HEK293 (cell line): ENCODE measurements around the gene MRC2.

ENCODE experiments used
- CTCF ChIA-PET: fragments of 350-600 bp; formaldehyde crosslinking; extraction: SDS; loops from one replicate; lab custom pipeline; 2021; ENCODE audit warnings: antibody characterized with exemption; lab: Yijun Ruan, JAX
- POLR2A ChIA-PET: fragments of 300-600 bp; formaldehyde crosslinking; extraction: SDS; loops from one replicate; lab custom pipeline; 2020; ENCODE audit warnings: antibody characterized with exemption, inconsistent platforms; lab: Yijun Ruan, JAX
- H3K27ac ChIP-seq: fragments of 200-500 bp; sonication (Bioruptor generic); 2 replicates; pipeline ENCODE4 v1.5.1; 2014; ENCODE audit warnings: low read depth, low read length, control low read depth, inconsistent platforms; ENCODE audit errors: extremely low read depth
- H3K36me3 ChIP-seq, 2 experiments: fragments of 200-500 bp in 1 of 2; sonication (Bioruptor generic) in 1 of 2; 1 replicate in 1 of 2; 2 replicates in 1 of 2; pipeline ENCODE4 v1.5.1; 2014 to 2017; ENCODE audit warnings: inconsistent platforms in 2 of 2, low read length in 2 of 2; ENCODE audit not compliant: control insufficient read depth in 2 of 2, insufficient read depth in 1 of 2
- H3K4me1 ChIP-seq: fragments of 200-500 bp; sonication (Bioruptor generic); 2 replicates; pipeline ENCODE4 v1.5.1; 2014; ENCODE audit warnings: mild to moderate bottlenecking, low read length, inconsistent platforms; ENCODE audit not compliant: control insufficient read depth, insufficient read depth
- H3K4me3 ChIP-seq: 2 replicates; pipeline ENCODE4 v1.5.1; 2011; ENCODE audit warnings: low read depth, mild to moderate bottlenecking, control low read depth, low read length, moderate library complexity
- H3K9me3 ChIP-seq: fragments of 200-500 bp; sonication (Bioruptor generic); 2 replicates; pipeline ENCODE4 v1.5.1; 2014; ENCODE audit warnings: low read depth, low read length, inconsistent platforms; ENCODE audit not compliant: control insufficient read depth, insufficient read depth
- FEZF1 ChIP-seq: fragments of 450-650 bp; formaldehyde crosslinking; IDR thresholded peaks from 2 replicates; pipeline ENCODE4 v1.5.1; 2016; ENCODE audit warnings: missing biosample characterization, missing genetic modification characterization
- HOXD13 ChIP-seq: sonication (generic); formaldehyde crosslinking; IDR thresholded peaks from 2 replicates; pipeline ENCODE4 v1.8.0; 2022; ENCODE audit warnings: missing genetic modification reagents, borderline replicate concordance
- PRDM1 ChIP-seq: fragments of 450-650 bp; formaldehyde crosslinking; IDR thresholded peaks from 2 replicates; pipeline ENCODE4; 2016; ENCODE audit warnings: missing biosample characterization, missing genetic modification characterization
- ZBTB20 ChIP-seq: fragments of 450-650 bp; formaldehyde crosslinking; IDR thresholded peaks from 2 replicates; pipeline ENCODE4 v1.5.1; 2016; ENCODE audit warnings: missing biosample characterization, missing genetic modification characterization
- ZEB2 ChIP-seq: fragments of 450-650 bp; formaldehyde crosslinking; IDR thresholded peaks from 2 replicates; pipeline ENCODE4 v1.5.1; 2016; ENCODE audit warnings: missing biosample characterization, missing genetic modification characterization
- ZNF2 ChIP-seq: fragments of 450-650 bp; formaldehyde crosslinking; IDR thresholded peaks from 2 replicates; pipeline ENCODE4 v1.5.1; 2016; ENCODE audit warnings: missing biosample characterization, missing genetic modification characterization
- ZNF202 ChIP-seq: fragments of 450-650 bp; formaldehyde crosslinking; IDR thresholded peaks from 2 replicates; pipeline ENCODE4 v1.5.1; 2016; ENCODE audit warnings: missing biosample characterization, missing genetic modification characterization, borderline replicate concordance
- ZNF366 ChIP-seq: fragments of 450-650 bp; formaldehyde crosslinking; conservative IDR thresholded peaks from 2 replicates; pipeline ENCODE4 v1.5.1; 2016; ENCODE audit warnings: missing biosample characterization, missing genetic modification characterization
- ZNF548 ChIP-seq: fragments of 450-650 bp; formaldehyde crosslinking; IDR thresholded peaks from 2 replicates; pipeline ENCODE4 v1.5.1; 2016; ENCODE audit warnings: missing biosample characterization, missing genetic modification characterization
- ZNF600 ChIP-seq: fragments of 450-650 bp; formaldehyde crosslinking; IDR thresholded peaks from 2 replicates; pipeline ENCODE4 v1.5.1; 2016; ENCODE audit warnings: missing biosample characterization, missing genetic modification characterization
- ZNF629 ChIP-seq: fragments of 450-650 bp; formaldehyde crosslinking; IDR thresholded peaks from 2 replicates; pipeline ENCODE4 v1.5.1; 2017; ENCODE audit warnings: missing biosample characterization, missing genetic modification characterization
- ZNF677 ChIP-seq: fragments of 450-650 bp; IDR thresholded peaks from 2 replicates; pipeline ENCODE4 v1.5.0; 2018; ENCODE audit warnings: missing biosample characterization, mild to moderate bottlenecking, missing genetic modification characterization, moderate library complexity
- ZNF777 ChIP-seq: fragments of 450-650 bp; formaldehyde crosslinking; IDR thresholded peaks from 2 replicates; pipeline ENCODE4 v1.5.1; 2017; ENCODE audit warnings: missing biosample characterization, missing genetic modification characterization, borderline replicate concordance
- ZNF791 ChIP-seq: fragments of 450-650 bp; formaldehyde crosslinking; IDR thresholded peaks from 2 replicates; pipeline ENCODE4 v1.5.1; 2016; ENCODE audit warnings: missing biosample characterization, missing genetic modification characterization
- ZXDB ChIP-seq: fragments of 450-650 bp; formaldehyde crosslinking; IDR thresholded peaks from 2 replicates; pipeline ENCODE4 v1.5.1; 2016; ENCODE audit warnings: missing biosample characterization, missing genetic modification characterization
- TF ChIP-seq, protein P1 (sequence below): fragments of 450-650 bp; formaldehyde crosslinking; IDR thresholded peaks from 2 replicates; pipeline ENCODE4 v1.5.1; 2016; ENCODE audit warnings: missing biosample characterization, missing genetic modification characterization
- TF ChIP-seq, protein P2 (sequence below): fragments of 450-650 bp; formaldehyde crosslinking; IDR thresholded peaks from 2 replicates; pipeline ENCODE4 v1.5.1; 2016; ENCODE audit warnings: missing biosample characterization, missing genetic modification characterization
- TF ChIP-seq, protein P3 (sequence below): fragments of 450-650 bp; IDR thresholded peaks from 2 replicates; pipeline ENCODE4 v1.5.1; 2018; ENCODE audit warnings: missing biosample characterization, missing genetic modification characterization
- TF ChIP-seq, protein P4 (sequence below): fragments of 450-650 bp; formaldehyde crosslinking; IDR thresholded peaks from 2 replicates; pipeline ENCODE4 v1.5.1; 2017; ENCODE audit warnings: missing biosample characterization, missing genetic modification characterization
- TF ChIP-seq, protein P5 (sequence below): fragments of 450-650 bp; formaldehyde crosslinking; IDR thresholded peaks from 2 replicates; pipeline ENCODE4 v1.5.1; 2016; ENCODE audit warnings: missing biosample characterization, missing genetic modification characterization
- TF ChIP-seq, protein P6 (sequence below): fragments of 450-650 bp; formaldehyde crosslinking; IDR thresholded peaks from 2 replicates; pipeline ENCODE4 v1.5.1; 2016; ENCODE audit warnings: missing biosample characterization, missing genetic modification characterization, low read depth

Gene MRC2

DNA sequence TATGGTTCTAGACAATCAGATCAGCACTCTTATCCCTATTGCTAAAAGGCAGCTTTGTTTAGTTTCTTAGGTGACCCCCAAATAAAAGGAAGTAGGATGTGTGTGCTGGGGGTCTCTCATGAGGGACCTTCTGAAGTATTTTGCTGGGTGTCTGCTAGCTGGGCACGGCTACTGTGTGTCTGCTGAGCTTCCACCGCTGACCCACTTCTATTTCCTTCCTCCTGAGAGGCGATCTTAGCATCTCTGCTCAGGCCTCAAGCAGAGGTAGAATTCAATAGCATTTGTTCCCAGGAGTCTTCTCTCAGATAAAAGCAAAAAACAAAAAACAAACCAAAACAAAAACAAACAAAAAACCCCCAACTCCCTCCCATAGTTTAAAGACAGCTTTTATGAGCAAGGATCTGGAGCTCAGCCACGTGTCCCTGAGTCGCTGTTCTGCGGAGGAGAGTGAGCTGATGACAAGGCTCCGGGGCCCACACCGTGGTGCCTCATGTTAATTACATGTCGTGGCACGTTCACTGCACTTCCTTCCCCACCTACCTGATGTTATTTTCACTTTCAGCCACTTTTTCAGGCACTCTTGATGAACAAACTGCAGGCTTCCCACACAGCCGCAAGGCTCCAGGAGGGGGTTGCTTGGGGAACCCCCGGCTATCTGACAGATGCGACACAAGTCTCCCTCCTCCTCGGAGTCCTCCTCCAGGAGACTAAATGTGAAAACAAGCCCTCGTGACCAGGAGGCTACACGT, 97.1 kb downstream of the MRC2 start (continued):
- TF ChIP-seq ZNF548 (tag by site-specific recombination) (no peak), ZNF777 (tag by site-specific recombination) (no peak), ZNF791 (no peak)
- TF ChIP-seq, protein P1, sequence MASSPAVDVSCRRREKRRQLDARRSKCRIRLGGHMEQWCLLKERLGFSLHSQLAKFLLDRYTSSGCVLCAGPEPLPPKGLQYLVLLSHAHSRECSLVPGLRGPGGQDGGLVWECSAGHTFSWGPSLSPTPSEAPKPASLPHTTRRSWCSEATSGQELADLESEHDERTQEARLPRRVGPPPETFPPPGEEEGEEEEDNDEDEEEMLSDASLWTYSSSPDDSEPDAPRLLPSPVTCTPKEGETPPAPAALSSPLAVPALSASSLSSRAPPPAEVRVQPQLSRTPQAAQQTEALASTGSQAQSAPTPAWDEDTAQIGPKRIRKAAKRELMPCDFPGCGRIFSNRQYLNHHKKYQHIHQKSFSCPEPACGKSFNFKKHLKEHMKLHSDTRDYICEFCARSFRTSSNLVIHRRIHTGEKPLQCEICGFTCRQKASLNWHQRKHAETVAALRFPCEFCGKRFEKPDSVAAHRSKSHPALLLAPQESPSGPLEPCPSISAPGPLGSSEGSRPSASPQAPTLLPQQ (tag by site-specific recombination), result peak; percentile 99
- TF ChIP-seq, protein P2, sequence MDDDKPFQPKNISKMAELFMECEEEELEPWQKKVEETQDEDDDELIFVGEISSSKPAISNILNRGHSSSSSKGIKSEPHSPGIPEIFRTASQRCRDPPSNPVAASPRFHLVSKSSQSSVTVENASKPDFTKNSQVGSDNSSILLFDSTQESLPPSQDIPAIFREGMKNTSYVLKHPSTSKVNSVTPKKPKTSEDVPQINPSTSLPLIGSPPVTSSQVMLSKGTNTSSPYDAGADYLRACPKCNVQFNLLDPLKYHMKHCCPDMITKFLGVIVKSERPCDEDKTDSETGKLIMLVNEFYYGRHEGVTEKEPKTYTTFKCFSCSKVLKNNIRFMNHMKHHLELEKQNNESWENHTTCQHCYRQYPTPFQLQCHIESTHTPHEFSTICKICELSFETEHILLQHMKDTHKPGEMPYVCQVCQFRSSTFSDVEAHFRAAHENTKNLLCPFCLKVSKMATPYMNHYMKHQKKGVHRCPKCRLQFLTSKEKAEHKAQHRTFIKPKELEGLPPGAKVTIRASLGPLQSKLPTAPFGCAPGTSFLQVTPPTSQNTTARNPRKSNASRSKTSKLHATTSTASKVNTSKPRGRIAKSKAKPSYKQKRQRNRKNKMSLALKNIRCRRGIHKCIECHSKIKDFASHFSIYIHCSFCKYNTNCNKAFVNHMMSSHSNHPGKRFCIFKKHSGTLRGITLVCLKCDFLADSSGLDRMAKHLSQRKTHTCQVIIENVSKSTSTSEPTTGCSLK (tag by site-specific recombination), result no peak
- TF ChIP-seq, all 188 proteins: peak for 22

DNA sequence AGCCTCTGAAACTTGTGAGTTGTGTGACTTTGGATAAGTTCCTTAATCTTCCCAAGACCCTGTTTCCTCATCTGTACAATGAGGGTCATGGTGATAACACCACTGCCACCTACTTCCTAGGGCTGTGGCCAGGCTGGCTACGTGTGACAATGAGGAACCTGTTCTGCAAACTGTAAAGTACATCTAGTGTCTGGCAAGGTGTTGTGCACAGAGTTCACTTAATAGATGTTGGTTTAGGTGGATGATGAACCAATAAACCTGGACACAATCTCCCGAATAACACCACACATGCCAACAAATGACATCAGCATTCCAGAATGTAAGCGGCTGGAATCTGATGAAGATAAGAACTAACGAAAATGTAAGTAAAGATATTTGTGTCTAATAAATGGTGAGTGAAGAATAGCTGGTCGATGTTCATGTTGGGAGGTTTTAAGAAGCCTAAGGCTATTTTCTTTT, 98.3 kb downstream of the MRC2 start:
- ChIA-PET CTCF (no interaction called here), POLR2A (no interaction called here)
- H3K4me3 ChIP-seq, result no peak overlapping the region
- TF ChIP-seq ZEB2 (peak; percentile 29; the same call in 1 of the 2 replicates), FEZF1 (peak; percentile 58; the same call in 1 of the 2 replicates), ZNF366 (tag by site-specific recombination) (peak; percentile 46; the same call in 1 of the 2 replicates), ZNF600 (tag by site-specific recombination) (0 out of 2 replicates have a peak, but pooled peaks have one; percentile 15), ZNF629 (peak; percentile 40; the same call in 1 of the 2 replicates), ZNF2 (no peak), ZXDB (tag by site-specific recombination) (0 out of 2 replicates have a peak, but pooled peaks have one; percentile 27), ZBTB20 (tag by site-specific recombination) (no peak), HOXD13 (peak; percentile 76; the same call in 1 of the 2 replicates), ZNF677 (tag by site-specific recombination) (no peak), PRDM1 (0 out of 2 replicates have a peak, but pooled peaks have one; percentile 18), ZNF202 (no peak)
- TF ChIP-seq, protein P3, sequence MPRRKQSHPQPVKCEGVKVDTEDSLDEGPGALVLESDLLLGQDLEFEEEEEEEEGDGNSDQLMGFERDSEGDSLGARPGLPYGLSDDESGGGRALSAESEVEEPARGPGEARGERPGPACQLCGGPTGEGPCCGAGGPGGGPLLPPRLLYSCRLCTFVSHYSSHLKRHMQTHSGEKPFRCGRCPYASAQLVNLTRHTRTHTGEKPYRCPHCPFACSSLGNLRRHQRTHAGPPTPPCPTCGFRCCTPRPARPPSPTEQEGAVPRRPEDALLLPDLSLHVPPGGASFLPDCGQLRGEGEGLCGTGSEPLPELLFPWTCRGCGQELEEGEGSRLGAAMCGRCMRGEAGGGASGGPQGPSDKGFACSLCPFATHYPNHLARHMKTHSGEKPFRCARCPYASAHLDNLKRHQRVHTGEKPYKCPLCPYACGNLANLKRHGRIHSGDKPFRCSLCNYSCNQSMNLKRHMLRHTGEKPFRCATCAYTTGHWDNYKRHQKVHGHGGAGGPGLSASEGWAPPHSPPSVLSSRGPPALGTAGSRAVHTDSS, result 0 out of 2 replicates have a peak, but pooled peaks have one; percentile 26
- TF ChIP-seq, protein P4, sequence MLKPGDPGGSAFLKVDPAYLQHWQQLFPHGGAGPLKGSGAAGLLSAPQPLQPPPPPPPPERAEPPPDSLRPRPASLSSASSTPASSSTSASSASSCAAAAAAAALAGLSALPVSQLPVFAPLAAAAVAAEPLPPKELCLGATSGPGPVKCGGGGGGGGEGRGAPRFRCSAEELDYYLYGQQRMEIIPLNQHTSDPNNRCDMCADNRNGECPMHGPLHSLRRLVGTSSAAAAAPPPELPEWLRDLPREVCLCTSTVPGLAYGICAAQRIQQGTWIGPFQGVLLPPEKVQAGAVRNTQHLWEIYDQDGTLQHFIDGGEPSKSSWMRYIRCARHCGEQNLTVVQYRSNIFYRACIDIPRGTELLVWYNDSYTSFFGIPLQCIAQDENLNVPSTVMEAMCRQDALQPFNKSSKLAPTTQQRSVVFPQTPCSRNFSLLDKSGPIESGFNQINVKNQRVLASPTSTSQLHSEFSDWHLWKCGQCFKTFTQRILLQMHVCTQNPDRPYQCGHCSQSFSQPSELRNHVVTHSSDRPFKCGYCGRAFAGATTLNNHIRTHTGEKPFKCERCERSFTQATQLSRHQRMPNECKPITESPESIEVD (tag by site-specific recombination), result peak; percentile 49; the same call in 1 of the 2 replicates
- TF ChIP-seq, protein P5, sequence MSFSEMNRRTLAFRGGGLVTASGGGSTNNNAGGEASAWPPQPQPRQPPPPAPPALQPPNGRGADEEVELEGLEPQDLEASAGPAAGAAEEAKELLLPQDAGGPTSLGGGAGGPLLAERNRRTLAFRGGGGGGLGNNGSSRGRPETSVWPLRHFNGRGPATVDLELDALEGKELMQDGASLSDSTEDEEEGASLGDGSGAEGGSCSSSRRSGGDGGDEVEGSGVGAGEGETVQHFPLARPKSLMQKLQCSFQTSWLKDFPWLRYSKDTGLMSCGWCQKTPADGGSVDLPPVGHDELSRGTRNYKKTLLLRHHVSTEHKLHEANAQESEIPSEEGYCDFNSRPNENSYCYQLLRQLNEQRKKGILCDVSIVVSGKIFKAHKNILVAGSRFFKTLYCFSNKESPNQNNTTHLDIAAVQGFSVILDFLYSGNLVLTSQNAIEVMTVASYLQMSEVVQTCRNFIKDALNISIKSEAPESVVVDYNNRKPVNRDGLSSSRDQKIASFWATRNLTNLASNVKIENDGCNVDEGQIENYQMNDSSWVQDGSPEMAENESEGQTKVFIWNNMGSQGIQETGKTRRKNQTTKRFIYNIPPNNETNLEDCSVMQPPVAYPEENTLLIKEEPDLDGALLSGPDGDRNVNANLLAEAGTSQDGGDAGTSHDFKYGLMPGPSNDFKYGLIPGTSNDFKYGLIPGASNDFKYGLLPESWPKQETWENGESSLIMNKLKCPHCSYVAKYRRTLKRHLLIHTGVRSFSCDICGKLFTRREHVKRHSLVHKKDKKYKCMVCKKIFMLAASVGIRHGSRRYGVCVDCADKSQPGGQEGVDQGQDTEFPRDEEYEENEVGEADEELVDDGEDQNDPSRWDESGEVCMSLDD (tag by site-specific recombination), result no peak
- TF ChIP-seq, protein P6, sequence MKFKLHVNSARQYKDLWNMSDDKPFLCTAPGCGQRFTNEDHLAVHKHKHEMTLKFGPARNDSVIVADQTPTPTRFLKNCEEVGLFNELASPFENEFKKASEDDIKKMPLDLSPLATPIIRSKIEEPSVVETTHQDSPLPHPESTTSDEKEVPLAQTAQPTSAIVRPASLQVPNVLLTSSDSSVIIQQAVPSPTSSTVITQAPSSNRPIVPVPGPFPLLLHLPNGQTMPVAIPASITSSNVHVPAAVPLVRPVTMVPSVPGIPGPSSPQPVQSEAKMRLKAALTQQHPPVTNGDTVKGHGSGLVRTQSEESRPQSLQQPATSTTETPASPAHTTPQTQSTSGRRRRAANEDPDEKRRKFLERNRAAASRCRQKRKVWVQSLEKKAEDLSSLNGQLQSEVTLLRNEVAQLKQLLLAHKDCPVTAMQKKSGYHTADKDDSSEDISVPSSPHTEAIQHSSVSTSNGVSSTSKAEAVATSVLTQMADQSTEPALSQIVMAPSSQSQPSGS (tag by site-specific recombination), result peak; percentile 21; the same call in 1 of the 2 replicates

More for the DNA sequence above, 98.3 kb downstream of the MRC2 start:
- Histone ChIP-seq H3K36me3 (no peaks in the 10 kb centered on the region), H3K9me3 (no peaks in the 10 kb centered on the region), H3K27ac (no peak overlapping the region), H3K4me1 (peaks cover 4% of the 10 kb centered on the region; the same call in 1 of the 2 replicates)
